GM21423 (cell line): Measurements from ENCODE around the gene SHROOM3.

Experiments used
- ATAC-seq: cut with Tn5 transposase; IDR thresholded peaks from one replicate; pipeline ENCODE4 v1.9.1; 2021; ENCODE audit warnings: mild to moderate bottlenecking, moderate library complexity; ENCODE audit not compliant: unreplicated experiment

SHROOM3 gene

DNA sequence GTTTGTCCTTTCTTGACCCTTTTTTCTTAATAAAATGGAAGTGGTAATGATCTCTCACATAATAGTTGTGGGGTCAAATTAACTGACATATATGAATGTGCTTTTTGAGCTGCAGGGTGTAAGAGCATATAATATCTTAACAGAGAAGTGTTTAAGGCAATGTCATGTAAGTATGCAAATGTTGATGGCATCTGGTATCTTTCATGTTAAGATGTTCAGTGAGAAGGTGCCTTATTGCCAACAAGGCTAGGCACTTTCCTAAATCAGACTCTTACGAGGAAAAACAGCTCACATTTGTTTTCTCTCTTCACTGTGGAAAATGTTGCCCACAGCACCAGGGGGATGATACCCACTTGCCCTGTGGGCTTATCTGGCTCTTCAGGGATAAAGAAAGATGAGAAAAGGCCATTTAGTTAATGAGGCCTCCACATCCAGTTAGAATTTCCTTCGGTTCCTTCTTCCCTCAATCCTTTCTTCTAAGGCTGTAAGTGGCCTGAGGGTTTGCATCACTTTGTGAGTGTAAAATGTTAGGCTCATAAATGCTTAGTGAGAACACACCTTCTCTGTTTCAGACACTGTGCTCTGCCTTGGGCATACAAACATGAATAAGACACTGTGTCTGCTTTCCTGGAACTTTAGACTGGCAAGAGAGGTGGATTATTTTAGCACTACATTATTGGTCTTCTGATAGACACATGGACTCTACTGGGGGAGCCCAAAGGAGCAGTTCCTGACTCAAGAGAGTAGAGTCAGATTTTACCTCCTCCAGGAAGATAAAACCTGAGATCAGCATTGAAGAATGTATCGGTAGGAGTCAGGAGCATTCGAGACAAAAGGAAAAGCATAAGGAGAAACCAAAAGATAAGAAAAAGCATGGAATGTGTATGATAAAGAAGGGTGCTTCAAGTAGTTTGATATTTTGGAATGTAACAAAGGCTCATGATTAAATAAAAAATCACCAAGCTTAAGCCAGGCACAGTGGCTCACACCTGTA is 327.4 kb downstream of the SHROOM3 start:
- no peak for ATAC-seq

- no peak for ATAC-seq
Observed at GRCh38 chr4:76764251-76764650, 329.2 kb downstream of the SHROOM3 start.

- no peak for ATAC-seq
Observed at GRCh38 chr4:76765473-76766183, 330.6 kb downstream of the SHROOM3 start.

- no peak for ATAC-seq
Observed at GRCh38 chr4:76767983-76768382, 333.0 kb downstream of the SHROOM3 start.

DNA sequence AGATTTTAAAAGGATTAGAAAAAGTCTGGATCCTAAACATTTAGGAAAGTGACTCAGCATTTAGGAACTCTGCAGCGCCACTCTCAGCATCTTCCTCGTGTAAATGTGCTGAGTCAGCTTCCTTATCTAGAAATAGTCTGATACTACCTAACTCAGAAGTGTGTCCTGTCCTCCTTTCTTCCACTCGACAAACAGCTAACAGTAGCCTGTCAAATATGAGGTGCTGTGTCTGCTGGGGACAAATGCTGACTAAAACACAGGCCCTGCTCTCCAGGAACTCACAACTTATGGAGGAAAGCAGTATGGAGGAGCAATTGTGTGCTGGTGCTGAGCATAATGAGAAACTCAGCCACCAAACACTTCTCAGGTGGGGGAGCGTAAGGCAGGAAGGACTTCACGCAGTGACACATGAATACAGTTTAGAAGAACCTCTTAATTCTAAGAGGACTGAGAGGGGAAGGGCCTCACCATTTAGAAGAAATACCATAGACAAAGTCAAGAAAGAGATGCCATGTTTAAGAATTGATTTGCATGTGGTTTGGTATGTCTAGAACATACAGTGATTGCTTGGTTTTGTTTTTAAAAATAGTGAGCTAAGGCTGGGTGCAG is 337.6 kb downstream of the SHROOM3 start:
- ATAC-seq, result no peak

- no peak for ATAC-seq
Observed at GRCh38 chr4:76773766-76774165, 338.7 kb downstream of the SHROOM3 start.

GRCh38 chr4:76779740-76780459 is 344.9 kb downstream of the SHROOM3 start:
- ATAC-seq, result no peak

GRCh38 chr4:76780781-76781697 is 346.0 kb downstream of the SHROOM3 start:
- no peak for ATAC-seq

- ATAC-seq, result no peak
Observed at GRCh38 chr4:76781698-76782595, 346.9 kb downstream of the SHROOM3 start.

DNA sequence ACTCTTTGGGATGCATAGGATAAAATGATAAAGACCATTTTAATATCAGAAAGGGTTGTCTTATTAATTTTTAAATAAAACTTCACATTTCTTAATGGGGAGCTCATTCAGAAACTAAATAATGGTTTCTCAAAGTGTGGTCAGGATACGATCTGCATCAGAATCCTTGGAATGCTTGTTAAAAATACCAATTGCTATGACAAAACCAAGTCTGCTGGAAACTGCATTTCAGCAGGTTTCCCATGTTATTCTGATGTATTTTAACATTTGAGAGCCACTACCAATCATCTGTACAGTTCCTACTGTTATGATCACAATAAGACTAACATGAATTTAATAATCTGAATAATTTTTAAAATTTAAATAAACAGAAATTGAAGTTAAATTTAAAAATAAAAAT is 347.8 kb downstream of the SHROOM3 start:
- ATAC-seq, result no peak

GRCh38 chr4:76783836-76784235 is 348.8 kb downstream of the SHROOM3 start:
- ATAC-seq, result no peak

- ATAC-seq, result no peak
Observed at GRCh38 chr4:76784237-76784636, 349.2 kb downstream of the SHROOM3 start.

DNA sequence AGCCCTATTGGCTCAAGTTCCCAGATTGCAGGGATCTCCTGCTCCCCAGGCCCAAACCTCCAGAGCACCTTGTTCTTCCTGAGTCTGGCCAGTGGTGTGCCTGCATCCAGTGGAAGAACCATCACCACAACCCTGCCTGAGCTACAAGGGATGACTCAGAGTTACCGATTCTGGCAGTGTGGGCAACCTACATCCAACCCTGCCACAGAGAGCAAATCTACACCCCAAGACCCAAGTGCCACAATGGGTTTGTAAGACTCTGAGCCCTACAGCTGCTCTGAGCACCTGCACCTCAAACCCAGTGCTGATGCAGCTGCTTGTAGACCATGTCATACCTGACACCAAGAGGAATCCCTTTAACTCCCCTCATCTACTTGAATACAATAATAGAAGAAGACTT is 352.9 kb downstream of the SHROOM3 start:
- no peak for ATAC-seq

GRCh38 chr4:76790377-76790776 is 355.3 kb downstream of the SHROOM3 start:
- no peak for ATAC-seq

GRCh38 chr4:76791479-76791878 is 356.4 kb downstream of the SHROOM3 start:
- ATAC-seq, result no peak

- ATAC-seq, result no peak
Observed at GRCh38 chr4:76792418-76792817, 357.4 kb downstream of the SHROOM3 start.

DNA sequence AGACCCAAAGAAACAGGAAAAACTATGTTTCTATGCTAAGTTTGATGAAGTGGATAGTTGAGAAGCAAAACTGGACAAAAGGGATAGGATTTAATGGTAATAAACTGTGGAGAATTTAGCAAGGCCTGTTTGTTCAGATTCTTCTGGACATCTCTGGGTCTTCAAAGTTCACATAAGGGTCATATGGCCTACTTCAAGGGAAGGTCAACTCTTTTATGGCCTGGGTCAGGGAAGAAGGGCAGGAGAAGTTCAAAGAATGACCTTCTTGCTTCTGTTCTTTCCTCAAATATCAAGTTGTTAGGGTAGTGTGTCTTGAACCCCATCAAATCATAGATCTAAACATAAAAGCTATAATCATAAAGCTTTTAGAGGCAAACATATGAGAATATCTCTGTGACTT is 360.2 kb downstream of the SHROOM3 start:
- no peak for ATAC-seq

DNA sequence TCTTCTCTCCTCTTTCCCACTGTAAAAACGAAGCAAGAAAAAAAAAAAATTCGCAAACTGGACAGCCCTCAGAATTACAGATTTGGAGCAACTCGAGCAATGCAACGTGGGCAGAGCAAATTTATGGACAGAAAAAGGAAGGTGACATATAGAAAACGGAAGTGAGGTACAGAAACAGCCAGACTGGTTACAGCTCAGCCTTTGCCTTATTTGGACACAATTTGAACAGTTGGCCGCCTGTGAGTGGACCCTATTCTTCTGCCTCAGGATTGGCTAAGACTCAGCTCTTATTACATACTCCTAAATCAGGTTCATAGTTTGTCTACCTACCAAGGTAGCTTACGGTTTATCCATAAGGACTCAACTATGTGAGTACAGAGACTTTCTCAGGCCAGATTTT is 364.1 kb downstream of the SHROOM3 start:
- no peak for ATAC-seq

DNA sequence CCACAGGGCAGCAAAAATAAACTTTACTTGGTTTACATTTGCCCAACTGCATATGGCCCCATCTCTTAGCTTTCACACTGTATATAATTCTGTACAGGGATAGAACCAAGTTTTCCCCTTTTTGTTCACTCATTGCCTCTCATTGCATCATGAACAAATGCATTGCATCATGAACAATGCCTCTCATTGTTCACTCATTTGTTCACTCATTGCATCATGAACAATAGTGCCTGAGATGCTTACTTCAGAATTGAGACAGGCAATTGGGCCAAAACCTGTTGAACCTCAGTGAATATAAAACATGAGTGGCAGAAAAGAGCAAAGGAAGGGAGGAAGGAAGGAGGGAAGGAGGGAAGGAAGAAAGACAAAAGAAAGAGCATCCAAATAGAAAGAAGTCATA is 364.7 kb downstream of the SHROOM3 start:
- ATAC-seq, result no peak
